HEK293 (cell line): ENCODE results near the gene PDZRN4.

Source experiments
- CTCF ChIA-PET: fragments of 350-600 bp; formaldehyde crosslinking; extraction: SDS; loops from one replicate; lab custom pipeline; 2021; ENCODE audit warnings: antibody characterized with exemption; lab: Yijun Ruan, JAX
- POLR2A ChIA-PET: fragments of 300-600 bp; formaldehyde crosslinking; extraction: SDS; loops from one replicate; lab custom pipeline; 2020; ENCODE audit warnings: antibody characterized with exemption, inconsistent platforms; lab: Yijun Ruan, JAX
- H3K27ac ChIP-seq: fragments of 200-500 bp; sonication (Bioruptor generic); 2 replicates; pipeline ENCODE4 v1.5.1; 2014; ENCODE audit warnings: low read depth, low read length, control low read depth, inconsistent platforms; ENCODE audit errors: extremely low read depth
- H3K36me3 ChIP-seq, 2 experiments: fragments of 200-500 bp in 1 of 2; sonication (Bioruptor generic) in 1 of 2; 1 replicate in 1 of 2; 2 replicates in 1 of 2; pipeline ENCODE4 v1.5.1; 2014 to 2017; ENCODE audit warnings: inconsistent platforms in 2 of 2, low read length in 2 of 2; ENCODE audit not compliant: control insufficient read depth in 2 of 2, insufficient read depth in 1 of 2
- H3K4me1 ChIP-seq: fragments of 200-500 bp; sonication (Bioruptor generic); 2 replicates; pipeline ENCODE4 v1.5.1; 2014; ENCODE audit warnings: mild to moderate bottlenecking, low read length, inconsistent platforms; ENCODE audit not compliant: control insufficient read depth, insufficient read depth
- H3K4me3 ChIP-seq: 2 replicates; pipeline ENCODE4 v1.5.1; 2011; ENCODE audit warnings: low read depth, mild to moderate bottlenecking, control low read depth, low read length, moderate library complexity
- H3K9me3 ChIP-seq: fragments of 200-500 bp; sonication (Bioruptor generic); 2 replicates; pipeline ENCODE4 v1.5.1; 2014; ENCODE audit warnings: low read depth, low read length, inconsistent platforms; ENCODE audit not compliant: control insufficient read depth, insufficient read depth
- ELK4 ChIP-seq: IDR thresholded peaks from 2 replicates; pipeline ENCODE4 v1.6.1; 2011; ENCODE audit warnings: mild to moderate bottlenecking, low read depth, low read length, borderline replicate concordance
- KLF9 ChIP-seq: fragments of 450-650 bp; formaldehyde crosslinking; IDR thresholded peaks from 2 replicates; pipeline ENCODE4 v1.5.1; 2016; ENCODE audit warnings: missing biosample characterization, missing genetic modification characterization, low read depth
- MZF1 ChIP-seq: fragments of 450-650 bp; formaldehyde crosslinking; IDR thresholded peaks from 2 replicates; pipeline ENCODE4 v1.5.1; 2017; ENCODE audit warnings: missing biosample characterization, missing genetic modification characterization, borderline replicate concordance
- PBX3 ChIP-seq: sonication (generic); formaldehyde crosslinking; IDR thresholded peaks from 2 replicates; pipeline ENCODE4 v1.8.1; 2022; ENCODE audit warnings: mild to moderate bottlenecking, moderate library complexity, missing genetic modification reagents
- ZBTB17 ChIP-seq: fragments of 450-650 bp; formaldehyde crosslinking; IDR thresholded peaks from 2 replicates; pipeline ENCODE4 v1.5.1; 2016; ENCODE audit warnings: missing biosample characterization, missing genetic modification characterization
- ZBTB49 ChIP-seq: fragments of 450-650 bp; formaldehyde crosslinking; IDR thresholded peaks from 2 replicates; pipeline ENCODE4 v1.5.1; 2016; ENCODE audit warnings: missing biosample characterization, missing genetic modification characterization, low read depth
- ZBTB8A ChIP-seq: fragments of 450-650 bp; formaldehyde crosslinking; IDR thresholded peaks from 2 replicates; pipeline ENCODE4 v1.5.1; 2016; ENCODE audit warnings: missing biosample characterization, missing genetic modification characterization
- ZNF140 ChIP-seq: fragments of 450-650 bp; formaldehyde crosslinking; IDR thresholded peaks from 2 replicates; pipeline ENCODE4 v1.5.1; 2016; ENCODE audit warnings: missing biosample characterization, missing genetic modification characterization
- ZNF221 ChIP-seq: fragments of 450-650 bp; formaldehyde crosslinking; IDR thresholded peaks from 2 replicates; pipeline ENCODE4 v1.5.1; 2017; ENCODE audit warnings: missing biosample characterization, missing genetic modification characterization, borderline replicate concordance
- ZNF398 ChIP-seq: fragments of 450-650 bp; formaldehyde crosslinking; IDR thresholded peaks from 2 replicates; pipeline ENCODE4 v1.5.1; 2017; ENCODE audit warnings: missing biosample characterization, missing genetic modification characterization
- ZNF544 ChIP-seq: fragments of 450-650 bp; formaldehyde crosslinking; IDR thresholded peaks from 2 replicates; pipeline ENCODE4 v1.5.0; 2017; ENCODE audit warnings: missing biosample characterization, missing genetic modification characterization
- ZNF558 ChIP-seq: fragments of 450-650 bp; formaldehyde crosslinking; IDR thresholded peaks from 2 replicates; pipeline ENCODE4 v1.5.1; 2016; ENCODE audit warnings: missing biosample characterization, missing genetic modification characterization
- ZNF585B ChIP-seq: fragments of 450-650 bp; formaldehyde crosslinking; IDR thresholded peaks from 2 replicates; pipeline ENCODE4 v1.5.1; 2016; ENCODE audit warnings: missing biosample characterization, missing genetic modification characterization
- ZNF664 ChIP-seq: fragments of 450-650 bp; formaldehyde crosslinking; IDR thresholded peaks from 2 replicates; pipeline ENCODE4 v1.5.1; 2016; ENCODE audit warnings: missing biosample characterization, missing genetic modification characterization
- ZSCAN18 ChIP-seq: fragments of 450-650 bp; formaldehyde crosslinking; IDR thresholded peaks from 2 replicates; pipeline ENCODE4 v1.5.1; 2016; ENCODE audit warnings: missing biosample characterization, missing genetic modification characterization
- ZSCAN23 ChIP-seq: fragments of 450-650 bp; formaldehyde crosslinking; IDR thresholded peaks from 2 replicates; pipeline ENCODE4 v1.5.1; 2016; ENCODE audit warnings: missing biosample characterization, missing genetic modification characterization
- TF ChIP-seq, protein P1 (sequence below): fragments of 450-650 bp; formaldehyde crosslinking; IDR thresholded peaks from 2 replicates; pipeline ENCODE4 v1.5.1; 2017; ENCODE audit warnings: missing biosample characterization, missing genetic modification characterization

The PDZRN4 gene

DNA sequence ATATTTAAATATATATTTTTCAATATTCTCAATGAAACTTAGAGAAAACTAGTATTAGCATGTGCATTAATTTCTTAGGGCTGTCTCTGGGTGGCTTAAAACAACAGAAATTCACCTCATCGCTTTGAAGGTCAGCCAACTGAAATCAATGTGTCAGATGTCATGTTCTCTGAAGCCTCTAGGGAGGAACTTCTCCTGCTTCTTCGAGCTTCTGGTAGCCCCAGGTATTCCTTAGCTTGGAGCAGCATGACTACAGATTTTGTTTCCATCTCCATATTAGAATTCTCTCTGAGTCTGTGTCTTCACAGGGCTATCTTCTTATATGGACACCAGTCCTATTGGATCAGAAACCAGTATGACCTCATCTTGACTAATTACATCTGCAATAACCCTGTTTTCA is 221.5 kb downstream of the PDZRN4 start:
- Histone ChIP-seq H3K27ac (no peak overlapping the region), H3K4me1 (0 out of 2 replicates have a peak, but pooled peaks cover 4% of the 10 kb centered on the region), H3K9me3 (no peaks in the 10 kb centered on the region), H3K4me3 (no peak overlapping the region), H3K36me3 (no peaks in the 10 kb centered on the region)
- CTCF ChIA-PET = no interaction called here
- TF ChIP-seq ZSCAN23 (tag by site-specific recombination) = no peak
- TF ChIP-seq ZBTB17 (tag by site-specific recombination) = no peak
- no peak for TF ChIP-seq ZNF664 (tag by site-specific recombination)
- no peak for TF ChIP-seq ZNF585B (tag by site-specific recombination)
- TF ChIP-seq ZSCAN18 (tag by site-specific recombination) = no peak
- no peak for TF ChIP-seq ZBTB8A (tag by site-specific recombination)
- TF ChIP-seq ELK4 = no peak
- no peak for TF ChIP-seq ZBTB49 (tag by site-specific recombination)
- TF ChIP-seq KLF9 = no peak
- no peak for TF ChIP-seq ZNF140
- TF ChIP-seq ZNF558 (tag by site-specific recombination) = no peak
- TF ChIP-seq, protein P1, sequence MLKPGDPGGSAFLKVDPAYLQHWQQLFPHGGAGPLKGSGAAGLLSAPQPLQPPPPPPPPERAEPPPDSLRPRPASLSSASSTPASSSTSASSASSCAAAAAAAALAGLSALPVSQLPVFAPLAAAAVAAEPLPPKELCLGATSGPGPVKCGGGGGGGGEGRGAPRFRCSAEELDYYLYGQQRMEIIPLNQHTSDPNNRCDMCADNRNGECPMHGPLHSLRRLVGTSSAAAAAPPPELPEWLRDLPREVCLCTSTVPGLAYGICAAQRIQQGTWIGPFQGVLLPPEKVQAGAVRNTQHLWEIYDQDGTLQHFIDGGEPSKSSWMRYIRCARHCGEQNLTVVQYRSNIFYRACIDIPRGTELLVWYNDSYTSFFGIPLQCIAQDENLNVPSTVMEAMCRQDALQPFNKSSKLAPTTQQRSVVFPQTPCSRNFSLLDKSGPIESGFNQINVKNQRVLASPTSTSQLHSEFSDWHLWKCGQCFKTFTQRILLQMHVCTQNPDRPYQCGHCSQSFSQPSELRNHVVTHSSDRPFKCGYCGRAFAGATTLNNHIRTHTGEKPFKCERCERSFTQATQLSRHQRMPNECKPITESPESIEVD = no peak
- TF ChIP-seq PBX3 (CRISPR knock-in tag) = no peak
- TF ChIP-seq MZF1 (tag by site-specific recombination) = no peak
- no peak for TF ChIP-seq ZNF398 (tag by site-specific recombination)
- no peak for TF ChIP-seq ZNF221 (tag by site-specific recombination)
- no peak for TF ChIP-seq ZNF544
- POLR2A ChIA-PET = no interaction called here
